ENCODE data around the gene LEMD1.

Gene LEMD1

DNA sequence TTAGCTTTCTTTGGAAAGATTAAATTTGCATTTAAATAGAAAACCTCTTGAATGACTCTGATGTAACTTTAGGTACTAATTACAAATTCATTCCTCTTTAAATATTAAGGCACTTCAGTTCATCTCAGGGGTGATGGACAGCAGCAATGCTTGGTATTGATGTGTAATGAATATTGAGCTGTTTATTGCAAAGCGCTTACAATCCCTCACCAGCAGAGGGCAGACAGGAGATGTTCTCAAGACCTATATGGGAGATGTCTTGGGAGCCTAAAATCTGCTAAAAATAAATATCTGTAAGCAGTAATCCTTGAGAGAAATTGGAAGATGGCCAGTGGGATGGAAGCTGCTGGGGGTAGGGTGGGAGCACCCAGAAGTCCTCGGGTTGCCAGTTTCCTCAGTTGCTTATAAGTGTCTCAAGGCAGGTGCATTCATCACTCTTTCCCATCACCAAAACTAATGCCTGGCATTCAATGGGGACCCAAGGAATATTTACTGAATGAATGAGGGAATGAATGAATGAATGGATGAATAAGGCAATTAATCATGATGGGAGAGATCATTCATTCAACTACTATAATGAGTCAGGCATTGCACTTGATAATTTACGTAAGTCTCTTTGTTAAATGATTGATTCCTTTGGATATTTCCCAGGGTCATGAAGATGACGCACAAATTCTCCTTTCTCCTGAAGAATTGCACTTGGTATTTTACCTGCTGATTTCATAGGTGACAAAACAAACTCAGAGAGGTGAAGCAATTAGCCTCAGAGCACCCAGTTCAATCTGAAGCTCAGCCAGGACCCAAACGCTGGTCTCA is 67.4 kb downstream of the LEMD1 start:
- peak; percentile 36 for DNase-seq (ENCODE audit: low read depth)

DNA sequence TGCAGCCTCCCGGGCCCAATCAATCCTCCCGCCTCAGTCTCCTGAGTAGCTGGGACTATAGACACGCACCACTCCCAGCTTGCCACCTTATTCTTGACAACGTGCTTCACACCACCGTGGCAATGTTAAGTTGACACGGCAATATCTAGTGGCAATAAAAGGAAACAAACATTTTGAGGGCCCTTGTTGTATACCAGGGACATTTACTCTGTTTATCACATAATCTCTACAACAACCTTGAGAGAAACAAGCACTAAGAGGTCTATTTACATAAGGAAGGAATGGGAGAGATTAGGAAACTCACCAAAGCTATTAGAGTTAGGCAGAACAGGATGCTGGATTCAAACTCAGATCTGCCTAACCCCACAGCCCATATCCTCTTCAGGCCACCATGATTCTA is 68.2 kb downstream of the LEMD1 start:
- DNase-seq (ENCODE audit: low read depth) = no peak

DNA sequence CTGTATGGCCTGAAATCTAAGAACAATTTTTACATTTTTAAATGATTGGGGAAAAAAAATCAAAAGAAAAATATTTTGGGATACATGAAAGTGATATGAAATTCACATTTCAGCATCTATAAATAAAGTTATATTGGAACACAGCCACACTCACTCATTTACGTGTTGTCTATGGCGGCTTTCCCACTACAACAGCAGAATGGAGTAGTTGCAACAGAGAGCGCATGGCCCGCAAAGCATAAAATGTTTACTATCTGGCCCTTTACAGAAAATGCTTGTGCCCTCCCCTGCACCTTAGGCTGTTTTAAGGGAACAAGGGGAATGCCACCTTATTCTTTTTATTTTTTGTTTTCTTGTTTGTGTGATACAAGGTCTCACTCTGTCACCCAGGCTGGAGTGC is 68.7 kb downstream of the LEMD1 start:
- no peak for DNase-seq (ENCODE audit: low read depth)

DNA sequence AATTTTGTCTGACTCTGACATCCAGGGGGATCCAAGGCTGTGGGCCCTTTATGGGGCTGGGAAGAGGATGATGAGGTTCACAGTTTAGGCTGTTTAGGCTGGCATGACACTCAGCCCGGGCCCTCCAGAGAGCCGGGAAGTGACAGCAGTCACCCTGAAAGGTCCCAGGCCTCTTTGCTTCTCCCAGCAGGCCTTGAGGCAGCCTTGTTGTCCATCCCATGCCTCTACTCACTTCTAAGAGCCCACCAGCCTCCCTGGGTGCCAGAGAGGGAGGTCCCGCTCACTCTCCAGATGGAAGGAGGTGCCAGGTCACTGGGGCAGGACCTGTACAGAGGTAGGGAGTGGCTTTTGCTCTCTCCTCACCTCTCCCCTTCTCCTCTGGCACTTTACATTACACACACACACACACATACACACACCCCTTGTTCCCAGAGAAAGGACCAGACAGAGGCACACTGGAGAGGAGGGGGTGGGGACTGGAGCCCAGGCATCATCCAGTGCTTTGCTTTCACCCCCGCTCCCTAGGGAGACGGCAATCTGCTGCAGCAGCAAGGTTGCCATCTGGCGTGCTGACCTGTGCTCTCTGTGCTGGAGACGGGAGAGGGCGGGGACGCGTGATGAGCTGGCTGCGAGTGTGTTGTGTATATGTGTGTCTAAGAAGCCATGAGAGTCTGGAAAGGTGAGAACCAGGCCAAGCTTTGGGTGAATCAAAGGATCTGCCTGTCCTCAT is 69.7 kb downstream of the LEMD1 start:
- DNase-seq (ENCODE audit: low read depth) = no peak

DNA sequence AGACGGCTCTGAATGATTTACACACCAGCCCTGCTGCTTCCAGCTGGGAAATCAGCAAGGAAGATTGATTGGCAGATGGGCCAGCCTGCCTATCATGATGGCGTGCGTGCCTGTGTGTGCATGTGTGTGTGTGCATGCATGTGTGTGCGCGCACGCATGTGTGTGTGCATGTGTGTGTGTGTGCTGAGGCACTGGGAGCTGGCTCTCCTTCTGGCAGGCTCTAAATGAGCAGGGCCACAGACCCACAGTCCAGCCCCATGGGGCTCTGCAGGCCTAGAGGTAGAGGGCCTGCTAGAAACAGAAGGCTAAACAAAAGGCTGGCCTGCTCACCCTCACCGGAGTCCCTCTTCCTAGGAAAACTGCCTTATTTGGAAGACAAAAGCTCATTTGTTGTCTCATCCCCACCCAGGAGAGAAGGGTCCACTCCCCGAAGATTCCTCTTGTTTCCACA is 71.1 kb downstream of the LEMD1 start:
- no peak for DNase-seq (ENCODE audit: low read depth)

DNA sequence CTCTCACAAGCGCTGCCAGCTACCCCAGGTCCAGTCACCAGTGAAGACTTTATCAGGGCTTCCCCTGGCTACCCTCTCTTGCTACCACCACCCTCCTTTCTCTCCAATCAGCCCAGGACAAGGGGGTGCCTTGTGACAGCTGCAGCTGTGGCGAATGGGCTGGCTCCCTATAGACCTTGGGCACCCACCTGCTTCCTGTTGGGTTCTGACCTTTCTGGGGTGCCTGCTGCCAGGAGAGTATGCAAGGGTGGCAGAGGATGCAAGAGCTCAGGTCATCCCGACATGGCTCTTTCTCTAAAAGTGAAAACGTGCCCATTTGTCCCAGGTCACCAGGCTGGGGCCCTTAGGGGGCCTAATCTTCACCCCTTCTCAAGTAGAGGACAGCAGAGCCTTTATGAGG is 71.7 kb downstream of the LEMD1 start:
- no peak for DNase-seq (ENCODE audit: low read depth)

DNA sequence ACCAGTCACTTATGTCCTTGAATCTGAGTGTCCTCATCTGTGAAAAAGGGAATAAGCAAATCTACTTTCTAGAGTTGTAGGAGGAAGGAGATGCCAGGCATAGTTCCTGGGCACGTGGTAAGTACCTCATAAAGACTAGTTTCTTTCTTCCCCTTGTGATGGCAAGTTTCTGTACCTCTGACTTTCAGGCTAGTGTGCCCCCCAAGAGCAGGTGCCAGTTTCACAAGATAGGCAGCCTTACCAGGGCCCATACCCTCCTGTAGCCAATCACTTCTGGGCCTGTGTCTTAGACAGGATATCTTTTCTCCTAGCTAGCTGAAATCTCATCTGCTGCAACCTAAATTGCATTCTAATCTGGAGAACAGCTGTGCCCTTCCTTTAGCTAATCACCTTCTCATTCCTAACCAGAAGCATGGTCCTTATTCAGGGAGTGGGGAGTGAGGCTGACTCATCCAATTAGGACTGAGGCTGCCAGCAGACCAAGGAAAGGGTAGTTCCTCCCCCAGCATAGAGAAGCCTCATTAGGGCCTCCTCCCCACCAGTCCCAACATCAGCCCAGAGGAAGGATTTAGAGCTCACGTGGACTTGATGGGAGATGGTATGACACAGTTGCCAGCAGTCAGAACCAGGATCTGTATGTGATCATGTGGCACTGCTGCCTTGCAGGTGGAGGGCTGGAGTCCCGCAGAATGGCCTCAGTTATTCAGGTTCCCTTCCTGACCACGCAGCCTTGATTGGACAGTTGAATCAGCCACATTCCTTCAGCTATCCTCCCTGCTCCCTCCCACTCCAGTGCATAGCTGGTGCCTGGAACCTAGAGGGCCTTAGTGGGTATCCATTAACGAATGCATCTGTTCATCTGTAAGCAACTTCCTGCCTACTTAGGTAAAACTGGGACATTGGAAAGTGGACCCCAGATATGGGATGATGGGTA is 73.0 kb downstream of the LEMD1 start:
- DNase-seq (ENCODE audit: low read depth) = no peak

DNA sequence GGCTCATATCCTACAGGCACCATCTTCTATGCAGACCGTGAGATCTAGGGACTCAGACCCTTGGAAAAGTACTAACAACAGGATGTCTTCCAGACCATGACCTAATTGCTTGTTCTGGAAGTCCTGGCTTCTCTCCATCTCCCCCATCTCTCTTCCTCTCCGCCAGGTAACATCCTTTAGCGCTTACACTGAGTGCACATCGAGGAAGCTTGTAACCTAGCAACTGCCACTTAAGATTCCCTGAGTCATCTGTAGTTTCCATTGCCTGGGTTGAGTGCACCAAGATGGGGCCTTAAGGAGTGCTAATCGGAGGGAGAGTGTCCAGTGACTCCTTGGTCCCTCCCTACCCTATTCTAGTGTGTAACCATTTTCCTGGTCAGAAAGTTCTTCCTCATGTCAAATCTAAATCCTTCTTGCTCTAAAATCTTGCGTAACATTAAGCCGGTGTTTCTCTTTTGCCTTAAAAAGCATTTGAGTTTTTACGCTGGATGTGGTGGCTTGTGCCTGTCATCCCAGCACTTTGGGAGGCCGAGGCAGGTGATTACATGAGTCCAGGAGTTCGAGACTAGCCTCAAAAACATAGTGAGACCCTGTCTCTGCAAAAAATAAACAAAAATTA is 74.8 kb downstream of the LEMD1 start:
- no peak for DNase-seq (ENCODE audit: low read depth)

DNA sequence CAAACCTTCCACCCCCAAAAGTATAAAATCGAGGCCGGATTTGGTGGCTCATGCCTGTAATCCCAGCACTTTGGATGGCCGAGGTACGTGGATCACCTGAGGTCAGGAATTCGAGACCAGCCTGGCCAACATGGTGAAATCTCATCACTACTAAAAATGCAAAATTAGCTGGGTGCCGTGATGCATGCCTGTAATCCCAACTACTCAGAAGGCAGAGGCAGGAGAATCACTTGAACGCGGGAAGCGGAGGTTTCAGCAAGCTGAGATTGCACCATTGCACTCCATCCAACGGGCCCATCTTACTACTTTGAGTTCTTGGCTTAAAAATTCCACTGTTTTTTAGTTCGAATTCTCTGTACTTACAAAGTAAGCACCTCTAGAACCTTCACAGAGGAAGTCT is 76.1 kb downstream of the LEMD1 start:
- no peak for DNase-seq (ENCODE audit: low read depth)

DNA sequence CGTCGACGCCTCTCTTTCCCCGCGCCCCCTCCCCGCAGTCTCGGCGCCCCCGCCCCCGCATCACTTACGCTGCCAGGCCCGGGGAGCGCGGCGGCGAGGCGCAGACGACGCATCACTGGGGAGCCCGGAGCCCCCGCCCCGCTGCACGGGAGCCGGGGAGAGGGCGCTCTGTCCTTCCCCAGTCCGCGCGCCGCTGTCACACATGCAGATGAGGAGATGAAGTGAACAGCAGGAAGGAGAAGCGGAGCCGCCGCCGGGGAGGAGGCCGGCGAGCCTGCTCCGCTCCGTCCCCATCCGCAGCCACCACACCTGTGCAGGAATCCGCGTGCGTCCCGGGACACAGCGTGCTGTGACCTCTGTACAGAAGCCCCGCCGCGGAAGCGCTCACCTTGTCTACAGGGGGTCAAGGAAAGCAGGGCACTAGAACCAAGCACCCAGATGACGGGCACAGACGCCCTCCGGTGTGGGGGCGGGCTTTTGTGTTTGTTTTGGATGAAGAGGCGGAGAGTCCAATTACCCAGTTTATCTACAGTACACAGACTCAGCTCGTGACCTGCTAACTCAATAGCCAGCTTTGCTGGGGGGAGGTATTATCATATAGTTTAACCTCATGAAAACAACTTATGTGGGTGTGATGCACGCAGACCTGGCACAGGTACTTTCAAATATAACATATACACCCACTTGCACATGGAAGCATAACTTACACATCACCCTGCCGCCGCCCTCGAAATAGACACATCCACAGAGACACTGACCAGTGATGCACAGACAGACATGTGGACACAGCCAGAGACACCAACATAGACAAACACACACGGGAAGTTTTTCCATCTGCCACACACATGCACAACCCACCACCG is 77.6 kb downstream of the LEMD1 start:
- no peak for DNase-seq (ENCODE audit: low read depth)

DNA sequence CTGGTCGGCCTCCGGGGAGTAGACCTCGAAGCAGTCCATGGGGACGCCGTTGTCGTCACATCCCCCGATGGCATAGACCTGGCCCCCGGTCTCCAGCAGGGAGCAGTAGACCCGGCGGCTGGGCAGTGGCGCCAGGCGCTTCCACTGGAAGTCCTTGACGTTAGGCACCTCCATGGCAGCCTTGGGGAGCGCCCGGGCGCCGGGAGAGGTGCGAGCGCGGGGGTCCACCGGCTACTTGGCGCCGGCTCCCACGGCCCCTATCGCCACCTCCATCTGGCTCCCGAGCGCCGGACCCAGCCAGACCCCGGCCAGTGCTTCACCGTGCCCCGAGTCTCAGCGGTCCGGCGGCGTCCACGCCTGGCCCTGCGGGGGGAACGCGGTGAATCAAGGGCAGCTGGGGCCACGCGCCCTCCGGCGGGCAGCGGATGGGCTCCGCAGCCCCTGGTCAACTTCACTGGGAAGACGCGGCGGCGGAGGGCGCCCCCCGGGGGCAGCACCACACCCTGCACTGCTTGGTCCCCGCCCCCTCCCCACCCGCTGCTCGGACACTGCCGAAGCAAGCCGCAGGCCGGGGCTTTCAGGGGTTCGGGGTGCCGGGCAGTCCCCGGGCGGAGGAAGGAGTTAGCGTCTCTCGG is 78.3 kb downstream of the LEMD1 start:
- DNase-seq (ENCODE audit: low read depth) = no peak

DNA sequence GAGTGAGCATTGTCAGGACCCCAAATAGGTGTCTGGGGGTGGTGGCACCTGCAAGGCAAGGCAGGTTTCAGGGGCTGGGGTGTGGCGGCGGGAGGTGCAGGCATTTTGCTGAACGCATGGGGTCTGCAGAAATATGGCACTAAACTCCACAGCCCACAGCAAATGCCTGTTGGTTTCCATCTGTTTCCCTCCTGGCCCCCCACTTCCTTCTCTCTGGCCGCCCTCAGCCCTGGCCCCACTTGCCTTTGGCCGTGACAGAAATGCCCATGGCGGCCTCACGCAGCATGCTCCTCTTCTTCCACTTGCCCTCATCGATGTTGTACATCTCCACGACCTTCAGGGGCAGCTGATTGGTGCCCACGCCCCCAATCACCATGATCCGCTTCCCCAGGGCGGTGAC is 78.9 kb downstream of the LEMD1 start:
- no peak for DNase-seq (ENCODE audit: low read depth)

DNA sequence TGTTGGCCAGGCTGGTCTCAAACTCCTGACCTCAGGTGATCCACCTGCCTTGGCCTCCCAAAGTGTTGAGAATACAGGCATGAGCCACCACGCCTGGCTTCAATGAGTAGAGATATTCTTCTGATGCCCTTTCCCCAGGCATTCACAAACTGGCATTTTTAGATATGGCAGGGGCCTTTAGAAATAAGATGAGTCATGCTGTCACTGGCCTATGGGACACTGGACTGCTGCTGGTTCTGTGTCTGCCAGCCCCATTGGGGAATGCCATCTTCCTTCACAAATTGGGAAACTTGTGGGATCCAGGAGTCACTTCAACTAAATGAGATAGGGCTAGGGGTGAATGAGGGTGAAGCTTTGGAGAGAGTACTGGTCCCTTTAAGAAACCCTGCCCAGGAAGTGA is 81.2 kb downstream of the LEMD1 start:
- DNase-seq (ENCODE audit: low read depth) = no peak

DNA sequence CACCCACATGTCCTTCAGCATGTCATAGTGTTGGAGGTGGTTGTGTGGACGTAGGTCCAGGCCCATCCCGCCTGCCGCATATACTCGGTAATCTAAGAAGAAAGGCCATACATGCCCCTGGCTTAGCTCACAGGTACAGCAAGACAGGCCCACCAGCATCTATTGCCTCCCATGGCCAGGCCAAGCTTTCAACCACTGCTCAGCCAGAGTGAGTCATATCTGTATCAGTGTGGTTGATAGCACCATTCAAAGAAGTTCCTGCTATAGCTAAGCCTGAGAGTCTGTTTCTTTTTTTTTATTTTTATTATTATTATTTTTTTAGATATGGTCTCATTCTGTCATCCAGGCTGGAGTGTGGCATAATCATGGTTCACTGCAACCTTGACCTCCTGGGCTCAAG is 82.1 kb downstream of the LEMD1 start:
- no peak for DNase-seq (ENCODE audit: low read depth)

DNA sequence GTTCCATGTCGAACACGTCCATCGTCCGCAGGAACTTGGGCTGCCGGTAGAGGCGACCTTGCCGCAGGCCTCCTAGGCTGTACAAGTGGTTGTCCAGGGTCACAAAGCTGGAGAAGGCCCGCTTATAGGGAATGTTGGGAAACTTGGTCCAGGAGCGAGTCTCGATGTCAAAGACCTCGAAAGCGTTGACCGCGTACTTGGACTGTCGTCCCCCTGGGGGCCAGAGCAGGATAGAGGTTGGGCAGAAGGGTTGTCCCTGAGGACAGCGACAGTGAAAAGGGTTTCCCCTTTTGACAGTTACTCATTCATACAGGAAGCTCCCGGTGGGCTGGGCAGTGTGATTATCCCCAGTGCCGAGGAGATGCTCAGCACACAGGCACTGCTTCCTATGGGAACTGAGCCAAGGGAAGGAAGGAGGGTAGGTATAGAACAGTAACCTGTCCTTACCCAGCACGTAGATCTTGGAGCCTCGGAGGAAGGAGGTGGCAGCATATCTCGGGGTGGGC is 82.6 kb downstream of the LEMD1 start:
- DNase-seq (ENCODE audit: low read depth) = no peak

DNA sequence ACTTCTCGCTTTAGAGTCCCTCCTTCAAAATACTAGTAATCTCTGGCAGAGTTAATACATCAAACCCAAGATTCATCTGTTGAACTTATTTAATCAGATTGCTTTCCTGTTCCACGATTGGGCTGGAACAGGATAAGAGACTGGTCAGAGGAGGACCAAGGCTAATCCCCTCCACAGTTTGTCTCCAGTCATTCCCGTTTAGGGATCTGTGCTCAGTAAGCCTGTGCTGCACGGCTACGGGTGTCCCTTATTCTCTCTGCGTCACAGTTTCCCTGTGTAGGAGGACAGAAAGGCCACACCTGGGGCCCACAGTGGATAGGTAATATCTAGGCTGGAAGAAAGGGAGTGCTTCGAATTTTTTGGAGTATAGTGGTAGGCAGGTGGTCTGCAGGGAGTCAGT is 83.8 kb downstream of the LEMD1 start:
- no peak for DNase-seq (ENCODE audit: low read depth)

DNA sequence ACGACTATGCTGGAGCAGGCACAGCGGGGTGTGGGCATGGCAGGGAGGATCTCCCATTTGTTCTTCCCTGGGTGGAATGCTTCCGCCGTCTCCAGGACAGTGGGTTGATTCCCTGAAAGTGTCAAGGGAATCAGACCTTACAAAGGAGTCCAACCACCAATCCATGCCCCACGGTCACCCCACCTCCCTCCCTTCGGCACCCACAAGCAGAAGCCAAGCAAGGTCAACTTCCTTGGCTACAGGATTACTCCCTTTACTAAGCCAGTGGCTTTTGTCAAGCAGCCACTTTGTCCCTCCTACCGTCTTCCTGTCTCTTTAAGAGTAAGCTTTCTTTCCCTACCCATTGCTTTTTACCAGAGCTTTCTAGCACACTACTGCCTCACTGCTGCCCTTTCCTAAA is 84.4 kb downstream of the LEMD1 start:
- no peak for DNase-seq (ENCODE audit: low read depth)

DNA sequence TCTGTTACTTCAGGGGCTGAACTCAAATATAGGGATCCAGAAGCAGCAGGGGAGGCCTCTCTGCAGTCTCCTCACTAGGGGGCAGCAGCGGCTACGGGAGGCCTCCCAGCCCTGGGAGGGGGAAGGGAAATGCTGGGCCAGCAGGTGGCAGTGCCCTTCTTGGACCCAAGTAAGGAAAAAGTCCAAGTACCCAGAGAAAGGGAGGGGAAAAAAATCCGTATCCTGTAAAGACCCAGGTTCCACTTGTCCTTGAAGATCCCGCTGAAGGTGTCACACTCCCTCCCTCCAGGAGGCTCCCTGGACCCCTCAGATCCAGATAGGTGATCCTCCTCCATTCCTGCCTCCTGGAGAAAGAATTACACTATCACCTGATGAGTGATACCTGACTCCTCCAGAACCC is 86.2 kb downstream of the LEMD1 start:
- peak; percentile 73 for DNase-seq (ENCODE audit: low read depth)

DNA sequence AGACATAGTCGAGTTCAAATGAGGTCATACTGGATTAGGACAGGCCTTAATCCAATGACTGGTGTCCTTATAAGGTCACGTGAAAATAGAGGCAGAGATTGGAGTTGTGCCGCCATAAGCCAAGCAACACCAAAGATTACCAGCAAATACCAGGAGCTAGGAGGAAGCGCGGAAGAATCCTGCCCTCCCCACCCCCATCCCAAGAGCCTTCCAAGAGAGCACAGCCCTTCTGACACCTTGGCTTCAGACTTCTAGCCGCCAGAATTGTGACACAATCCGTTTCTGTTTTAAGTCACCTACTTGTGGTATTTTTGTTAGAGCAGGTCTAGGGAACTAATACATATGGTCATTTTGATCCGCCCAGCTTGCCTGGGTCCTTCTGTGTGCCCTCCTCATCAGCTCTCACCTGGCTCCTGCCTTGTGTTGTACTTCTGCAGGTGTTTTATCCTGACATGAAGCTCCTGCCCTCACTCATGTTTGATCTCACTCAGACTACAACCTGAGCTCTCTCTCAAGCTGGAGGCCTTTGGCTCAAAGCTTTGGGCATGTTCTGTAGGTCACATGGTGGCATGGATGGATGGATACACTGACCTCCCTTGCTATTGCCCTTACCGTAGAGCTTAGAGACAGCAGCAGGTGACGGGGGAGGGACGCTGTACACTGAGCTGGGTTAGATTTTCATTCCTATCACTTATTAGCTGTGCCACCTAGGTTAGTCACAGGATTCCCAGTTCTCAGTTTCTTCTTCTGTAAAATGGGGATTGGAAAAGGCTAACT is 89.7 kb downstream of the LEMD1 start:
- DNase-seq (ENCODE audit: low read depth) = no peak
